Measurements from ENCODE around the gene MACO1.

Gene MACO1

DNA sequence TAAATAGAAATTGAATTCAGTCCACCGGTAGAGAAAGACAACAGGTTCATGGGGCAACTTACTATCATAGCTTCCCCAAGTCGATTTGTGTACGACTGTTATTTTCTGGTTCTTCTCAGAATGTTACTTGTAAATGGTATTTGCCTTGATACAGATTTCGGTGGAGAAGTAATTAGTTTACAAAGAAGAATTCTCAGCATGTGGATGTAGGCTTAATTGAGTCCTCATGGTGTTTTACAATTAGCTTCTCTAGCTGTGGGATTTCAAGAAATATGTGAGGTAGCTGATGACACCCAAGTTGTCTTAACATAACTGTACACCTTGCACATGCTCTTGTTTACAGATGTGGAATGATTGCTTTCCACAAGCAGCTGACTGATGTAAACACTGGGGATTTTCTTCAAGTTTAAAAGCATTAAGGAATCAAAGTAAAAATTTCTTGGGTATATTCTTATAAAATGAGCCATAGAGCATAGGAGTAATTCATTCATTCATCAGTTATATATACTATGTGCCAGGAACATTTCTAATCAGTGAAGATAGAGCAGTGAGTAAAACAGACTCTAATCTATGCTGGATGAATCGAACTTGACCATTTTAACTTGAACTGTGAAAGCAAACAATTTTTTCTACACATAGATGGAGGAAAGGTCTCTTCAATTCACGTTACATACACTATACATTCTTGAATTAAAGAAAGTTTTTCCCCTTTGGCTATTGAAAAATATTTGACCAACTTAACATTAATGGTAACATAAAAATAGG lies 1.4 kb downstream of the MACO1 start:
- TF ChIP-seq, protein P1, sequence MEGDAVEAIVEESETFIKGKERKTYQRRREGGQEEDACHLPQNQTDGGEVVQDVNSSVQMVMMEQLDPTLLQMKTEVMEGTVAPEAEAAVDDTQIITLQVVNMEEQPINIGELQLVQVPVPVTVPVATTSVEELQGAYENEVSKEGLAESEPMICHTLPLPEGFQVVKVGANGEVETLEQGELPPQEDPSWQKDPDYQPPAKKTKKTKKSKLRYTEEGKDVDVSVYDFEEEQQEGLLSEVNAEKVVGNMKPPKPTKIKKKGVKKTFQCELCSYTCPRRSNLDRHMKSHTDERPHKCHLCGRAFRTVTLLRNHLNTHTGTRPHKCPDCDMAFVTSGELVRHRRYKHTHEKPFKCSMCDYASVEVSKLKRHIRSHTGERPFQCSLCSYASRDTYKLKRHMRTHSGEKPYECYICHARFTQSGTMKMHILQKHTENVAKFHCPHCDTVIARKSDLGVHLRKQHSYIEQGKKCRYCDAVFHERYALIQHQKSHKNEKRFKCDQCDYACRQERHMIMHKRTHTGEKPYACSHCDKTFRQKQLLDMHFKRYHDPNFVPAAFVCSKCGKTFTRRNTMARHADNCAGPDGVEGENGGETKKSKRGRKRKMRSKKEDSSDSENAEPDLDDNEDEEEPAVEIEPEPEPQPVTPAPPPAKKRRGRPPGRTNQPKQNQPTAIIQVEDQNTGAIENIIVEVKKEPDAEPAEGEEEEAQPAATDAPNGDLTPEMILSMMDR (conservative IDR thresholded peaks at IDR 0.05) = no peak
- TF ChIP-seq ZFX (IDR thresholded peaks at IDR 0.05) = no peak
- H3K27ac ChIP-seq = no peak overlapping the region; the same call in 1 of the 2 replicates

DNA sequence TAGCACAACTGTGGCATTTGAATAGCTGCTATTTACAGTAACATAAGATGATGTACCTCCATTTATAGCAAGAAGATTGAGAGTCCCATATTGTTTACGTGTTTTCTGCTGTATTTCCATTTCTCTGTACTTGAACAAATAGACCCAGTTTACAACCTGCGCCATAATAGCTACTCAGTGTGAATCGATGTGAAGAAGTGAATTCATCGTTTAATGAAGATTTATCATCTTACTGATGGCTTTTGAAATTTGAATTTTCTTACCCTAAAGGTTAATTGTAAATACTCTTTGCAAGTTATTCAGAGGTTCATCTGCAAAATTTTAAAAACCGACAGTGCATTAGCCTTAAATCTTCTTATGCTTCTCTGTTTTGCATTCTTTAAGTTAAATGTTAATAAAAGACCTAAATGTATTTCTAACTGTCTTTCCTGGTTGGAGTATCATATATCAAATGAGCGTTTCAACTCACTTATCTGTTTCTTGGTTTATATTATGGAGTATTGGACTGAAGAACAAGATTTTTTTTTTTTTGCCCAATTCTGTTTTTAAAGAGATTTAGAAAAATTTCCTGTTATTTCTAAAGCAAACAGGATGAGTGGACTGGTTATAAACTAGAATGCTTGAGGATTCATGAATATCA lies 2.2 kb downstream of the MACO1 start:
- TF ChIP-seq, protein P1 (conservative IDR thresholded peaks at IDR 0.05) = no peak
- no peak overlapping the region for H3K27ac ChIP-seq

DNA sequence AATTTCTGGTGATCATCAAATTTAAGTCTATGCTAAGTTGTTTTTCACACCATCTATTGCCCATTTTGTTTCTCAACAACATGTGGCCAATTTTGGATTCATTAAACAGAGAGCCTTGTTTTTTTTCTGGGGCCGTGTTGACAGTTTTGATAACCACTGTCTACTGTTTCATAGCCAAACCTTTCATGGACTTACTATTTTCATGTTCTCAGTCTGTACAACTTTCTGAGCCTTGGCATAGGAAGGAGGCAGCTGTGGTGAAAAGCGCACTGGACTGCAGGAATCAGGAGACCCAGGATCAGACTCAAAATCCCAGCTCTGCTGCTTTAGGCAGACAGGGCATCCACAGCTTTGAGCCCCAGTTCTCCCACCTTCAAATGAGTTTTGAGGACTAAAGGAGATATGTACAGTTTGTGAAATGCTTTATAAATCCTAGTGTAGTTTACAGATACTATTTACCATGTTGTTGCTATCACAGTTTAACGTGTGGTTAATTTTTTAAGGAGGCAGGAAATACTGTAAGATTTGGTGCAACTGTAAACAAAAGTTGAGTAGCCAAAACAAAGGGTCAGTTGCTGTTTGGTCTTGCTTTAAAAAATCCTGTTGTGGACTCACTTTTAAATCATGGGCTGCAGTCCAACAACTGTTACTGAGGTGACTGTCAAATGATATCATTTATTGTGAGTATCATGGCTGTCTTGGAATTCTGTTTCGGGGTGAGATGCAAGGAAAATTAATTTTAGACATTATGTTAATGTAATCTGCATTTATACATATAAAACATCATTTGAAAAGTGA lies 2.9 kb downstream of the MACO1 start:
- no peak overlapping the region for H3K27ac ChIP-seq
- no peak for TF ChIP-seq ZFX (IDR thresholded peaks at IDR 0.05)
- TF ChIP-seq, protein P1 (conservative IDR thresholded peaks at IDR 0.05) = no peak

DNA sequence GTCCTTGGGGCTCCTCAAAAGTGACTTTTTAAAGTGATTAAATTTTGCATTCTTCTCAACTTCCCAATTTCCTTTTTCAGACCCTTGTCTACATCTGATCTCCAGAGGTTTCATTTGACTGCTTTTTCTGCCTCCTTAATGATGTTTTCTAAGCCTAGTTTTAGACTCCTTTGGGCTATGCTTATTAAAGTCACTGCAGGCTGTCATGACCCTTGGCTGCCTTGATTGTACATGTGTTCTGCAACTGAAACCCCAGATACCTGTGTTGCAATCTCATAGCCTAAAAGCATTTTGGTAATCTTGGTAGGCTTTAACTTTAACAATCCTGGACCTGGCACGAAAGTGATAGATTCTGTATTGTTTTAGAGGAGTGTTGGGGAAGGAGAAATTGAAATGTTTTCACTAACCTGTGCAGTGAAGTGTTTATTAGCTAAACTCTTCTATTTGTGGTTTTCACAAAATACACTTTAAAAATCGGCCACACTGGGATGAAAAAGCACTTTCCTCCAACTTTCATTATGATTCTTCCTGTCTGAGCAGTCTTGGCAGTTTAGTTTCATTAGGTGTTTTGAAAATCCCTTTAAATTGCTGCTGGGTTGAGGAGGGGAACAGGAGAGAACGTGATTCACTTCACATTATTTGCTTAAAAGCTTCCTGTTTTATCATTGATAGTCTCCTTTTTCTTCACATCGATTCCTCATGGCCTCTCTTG lies 4.9 kb downstream of the MACO1 start:
- no peak overlapping the region for H3K27ac ChIP-seq

DNA sequence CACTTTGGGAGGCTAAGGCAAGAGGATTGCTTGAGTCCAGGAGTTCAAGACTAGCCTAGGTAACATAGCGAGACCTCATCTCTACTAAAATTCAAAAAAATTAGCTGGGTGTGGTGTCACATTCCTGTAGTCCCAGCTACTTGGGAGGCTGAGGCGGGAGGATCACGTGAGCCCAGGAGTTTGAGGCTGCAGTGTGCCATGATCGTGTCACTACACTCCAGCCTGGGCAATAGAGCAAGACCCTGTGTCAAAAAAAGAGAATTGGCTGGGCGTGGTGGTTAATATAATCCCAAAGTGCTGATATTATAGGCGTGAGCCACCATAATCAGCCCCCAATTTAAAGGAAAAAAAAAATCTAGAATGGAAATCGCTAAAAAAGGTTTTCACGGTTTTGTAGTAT lies 7.0 kb downstream of the MACO1 start:
- TF ChIP-seq, protein P1 (conservative IDR thresholded peaks at IDR 0.05) = no peak
- no peak for TF ChIP-seq ZFX (IDR thresholded peaks at IDR 0.05)
- H3K27ac ChIP-seq = no peak overlapping the region

More for the DNA sequence above, 4.9 kb downstream of the MACO1 start:
- TF ChIP-seq, protein P1 (conservative IDR thresholded peaks at IDR 0.05) = no peak
- TF ChIP-seq ZFX (IDR thresholded peaks at IDR 0.05) = no peak

DNA sequence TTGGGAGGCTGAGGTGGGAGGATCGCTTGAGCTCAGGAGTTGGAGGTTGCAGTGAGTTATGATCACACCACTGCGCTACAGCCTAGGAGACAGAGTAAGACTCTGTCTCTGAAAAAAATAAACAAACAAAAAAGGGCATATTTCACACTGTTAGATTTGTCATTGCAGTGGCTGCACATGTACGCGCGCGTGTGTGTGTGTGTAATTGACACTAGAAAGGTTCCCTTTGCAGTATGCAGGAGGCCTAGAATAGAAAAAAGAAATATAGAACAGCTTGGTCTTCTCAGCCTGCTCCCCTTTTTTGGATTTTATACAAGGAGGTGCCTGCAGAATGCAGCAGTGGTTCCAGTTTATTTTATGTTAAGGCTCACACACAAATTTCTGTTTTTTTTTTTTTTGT lies 8.6 kb downstream of the MACO1 start:
- no peak overlapping the region for H3K27ac ChIP-seq
- no peak for TF ChIP-seq ZFX (IDR thresholded peaks at IDR 0.05)
- TF ChIP-seq, protein P1 (conservative IDR thresholded peaks at IDR 0.05) = no peak
